Measurements from ENCODE around the gene SPDL1.
"Not testable (repeated sequence)": the region's sequence is repeated elsewhere in the genome, so short reads cannot be mapped to it uniquely, and the experiment has no call there.

SPDL1 gene

GRCh38 chr5:169574134-169574646 is 9.4 kb upstream of the SPDL1 start:
- DNase-seq = no peak

- no peak for DNase-seq
Observed at GRCh38 chr5:169576181-169576598, 7.4 kb upstream of the SPDL1 start.

- DNase-seq = no peak
Observed at GRCh38 chr5:169577951-169578350, 5.6 kb upstream of the SPDL1 start.

GRCh38 chr5:169580964-169581363 is 2.6 kb upstream of the SPDL1 start:
- no peak for DNase-seq

- no peak for DNase-seq
Observed at GRCh38 chr5:169581580-169582227, 1.9 kb upstream of the SPDL1 start.

- no peak for DNase-seq
Observed at GRCh38 chr5:169583101-169583423, 511 bp upstream of the SPDL1 start.

GRCh38 chr5:169584998-169585451 is 1.5 kb downstream of the SPDL1 start:
- DNase-seq = no peak

GRCh38 chr5:169590602-169591001 is 7.0 kb downstream of the SPDL1 start:
- DNase-seq = no peak

GRCh38 chr5:169591636-169592035 is 8.1 kb downstream of the SPDL1 start:
- DNase-seq = no peak

- DNase-seq = no peak
Observed at GRCh38 chr5:169592937-169593650, 9.5 kb downstream of the SPDL1 start.

- DNase-seq = no peak
Observed at GRCh38 chr5:169595172-169595820, 11.7 kb downstream of the SPDL1 start.

GRCh38 chr5:169599451-169599850 is 15.9 kb downstream of the SPDL1 start:
- no peak for DNase-seq

- DNase-seq = no peak
Observed at GRCh38 chr5:169602535-169602934, 19.0 kb downstream of the SPDL1 start.

GRCh38 chr5:169606279-169606678 is 22.7 kb downstream of the SPDL1 start:
- DNase-seq = no peak

GRCh38 chr5:169607882-169608281 is 24.3 kb downstream of the SPDL1 start:
- DNase-seq = no peak

GRCh38 chr5:169609716-169610115 is 26.1 kb downstream of the SPDL1 start:
- no peak for DNase-seq

- DNase-seq = no peak
Observed at GRCh38 chr5:169610606-169611005, 27.0 kb downstream of the SPDL1 start.

GRCh38 chr5:169615561-169615960 is 32.0 kb downstream of the SPDL1 start:
- DNase-seq = no peak

- DNase-seq = not testable (repeated sequence)
Observed at GRCh38 chr5:169624307-169624706, 40.7 kb downstream of the SPDL1 start.

- DNase-seq = no peak
Observed at GRCh38 chr5:169626779-169627178, 43.2 kb downstream of the SPDL1 start.

- DNase-seq = no peak
Observed at GRCh38 chr5:169627551-169627950, 44.0 kb downstream of the SPDL1 start.

- DNase-seq = no peak
Observed at GRCh38 chr5:169628892-169629291, 45.3 kb downstream of the SPDL1 start.

- no peak for DNase-seq
Observed at GRCh38 chr5:169629847-169630548, 46.4 kb downstream of the SPDL1 start.

Data from NCI-H1092 (cell line).